ACHN (cell line): ENCODE results near the gene LIN37.

Experiments used
- DNase-seq: peaks from one replicate; pipeline ENCODE4 v3.0.0-alpha.2; 2015
- in situ Hi-C: cut with HindIII; loops from 2 replicates; pipeline ENCODE4 v1.10.0; 2017; ENCODE audit warnings: low sequenced_read_pairs, low pct_ligation_motif_present, low pct_unique_long_range_greater_than_20kb

LIN37 gene, protein sequence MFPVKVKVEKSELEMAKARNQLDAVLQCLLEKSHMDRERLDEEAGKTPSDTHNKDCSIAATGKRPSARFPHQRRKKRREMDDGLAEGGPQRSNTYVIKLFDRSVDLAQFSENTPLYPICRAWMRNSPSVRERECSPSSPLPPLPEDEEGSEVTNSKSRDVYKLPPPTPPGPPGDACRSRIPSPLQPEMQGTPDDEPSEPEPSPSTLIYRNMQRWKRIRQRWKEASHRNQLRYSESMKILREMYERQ

DNA sequence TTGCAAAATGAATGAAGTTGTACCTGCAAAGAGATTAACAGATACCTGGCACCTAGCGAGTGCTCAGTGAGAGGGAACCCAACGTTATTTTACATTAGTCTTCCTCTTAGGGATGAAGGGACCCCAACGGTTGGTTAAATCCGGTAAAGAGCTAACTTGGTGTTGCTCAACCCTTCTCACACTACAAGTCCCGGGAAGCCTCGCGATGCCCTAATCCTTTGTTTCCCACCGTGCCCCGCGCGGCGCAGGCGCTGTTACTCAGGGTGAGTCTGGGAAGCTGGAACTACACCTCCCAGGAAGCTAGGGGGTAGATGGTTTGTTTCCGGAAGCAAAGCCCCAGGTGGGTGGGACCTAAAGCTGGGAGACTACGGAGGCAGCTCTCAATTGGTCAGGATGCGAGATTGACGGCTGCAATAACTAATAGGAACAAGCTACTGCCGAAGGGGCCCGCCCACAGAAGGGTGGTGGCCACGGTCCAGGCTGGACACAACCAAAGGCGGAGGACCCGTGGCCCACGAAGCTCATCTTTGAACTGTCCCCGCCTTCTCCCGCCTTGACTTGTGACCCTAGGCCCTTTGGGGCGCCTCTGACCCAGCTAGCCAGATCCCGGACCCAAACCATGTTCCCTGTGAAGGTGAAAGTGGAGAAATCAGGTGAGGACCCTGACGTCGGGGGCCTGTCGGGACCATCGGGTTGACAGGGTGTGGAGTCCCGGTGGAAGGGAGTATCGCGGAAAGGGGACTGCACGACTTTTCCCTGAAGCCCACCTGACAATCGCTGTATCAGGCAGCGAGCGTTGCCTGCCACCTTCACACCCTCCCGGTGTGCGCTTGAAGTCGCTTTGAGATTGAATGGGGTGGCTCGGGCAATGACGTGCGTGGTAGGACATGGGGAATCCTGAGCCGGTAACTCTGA lies at the start of gene LIN37:
LIN37 (plus strand) TSS at position 471 of the 915 bp plus-strand sequence; CDS start at position 620, 149 bp downstream.
- in situ Hi-C loops, result no loop called here
- DNase-seq, result peak; percentile 98

DNA sequence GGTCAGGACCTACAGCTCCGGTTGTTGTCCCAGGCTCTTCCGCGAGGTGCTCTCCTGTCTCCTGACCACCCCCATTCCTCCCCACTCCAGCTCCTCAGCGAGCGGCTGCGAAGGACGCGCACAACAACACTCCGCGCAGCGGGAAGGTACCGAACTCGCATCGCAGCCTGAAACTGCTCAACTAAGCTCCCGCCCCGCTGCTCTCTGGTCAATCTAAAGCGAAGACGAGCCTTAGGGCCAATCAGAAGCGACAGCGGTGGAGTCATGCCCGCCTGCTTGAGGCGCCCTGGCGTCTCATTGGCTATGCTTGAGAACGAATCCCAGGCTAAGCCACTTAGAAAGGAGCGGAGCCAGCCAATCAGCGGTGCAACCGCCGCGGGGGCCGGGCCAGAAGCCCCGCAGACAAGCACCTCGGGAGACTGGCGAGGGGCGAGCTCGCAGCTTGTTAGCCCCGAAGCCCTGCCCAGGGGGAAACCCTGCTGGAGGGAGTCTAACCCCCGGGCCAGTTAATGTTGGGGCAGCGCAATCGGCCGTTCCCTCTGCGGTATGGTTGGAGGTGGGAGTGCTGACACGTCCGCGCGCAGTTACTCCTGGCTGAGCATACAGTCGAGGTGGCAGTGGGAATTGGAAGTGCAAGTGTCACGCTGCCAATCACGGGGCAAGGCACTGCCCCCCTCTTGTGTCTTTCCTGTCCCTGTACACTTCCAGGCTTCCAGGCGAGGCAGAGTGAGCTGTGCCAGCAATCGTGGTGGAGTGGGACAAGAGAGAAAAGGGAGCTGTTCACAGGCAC lies 46.0 kb upstream of the LIN37 start:
- peak; percentile 97 for DNase-seq
- in situ Hi-C loops, result no loop called here

DNA sequence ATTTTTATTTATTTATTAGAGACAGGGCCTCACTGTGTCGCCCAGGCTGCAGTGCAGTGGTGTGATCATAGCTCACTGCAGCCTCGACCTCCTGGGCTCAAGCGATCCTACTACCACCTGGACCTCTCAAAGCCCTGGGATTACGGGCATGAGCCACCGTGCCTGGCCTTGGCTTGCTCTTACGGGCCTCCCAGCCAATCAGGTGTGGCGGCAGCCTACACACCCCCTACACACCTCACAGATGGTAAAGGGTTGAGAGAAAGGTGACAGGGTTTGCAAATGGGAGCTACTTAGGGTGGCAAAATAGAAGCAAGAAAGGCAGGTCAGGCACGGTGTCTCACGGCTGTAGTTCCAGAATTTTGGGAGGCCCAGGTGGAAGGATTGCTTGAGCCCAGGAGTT lies 45.0 kb upstream of the LIN37 start:
- in situ Hi-C loops, result no loop called here

DNA sequence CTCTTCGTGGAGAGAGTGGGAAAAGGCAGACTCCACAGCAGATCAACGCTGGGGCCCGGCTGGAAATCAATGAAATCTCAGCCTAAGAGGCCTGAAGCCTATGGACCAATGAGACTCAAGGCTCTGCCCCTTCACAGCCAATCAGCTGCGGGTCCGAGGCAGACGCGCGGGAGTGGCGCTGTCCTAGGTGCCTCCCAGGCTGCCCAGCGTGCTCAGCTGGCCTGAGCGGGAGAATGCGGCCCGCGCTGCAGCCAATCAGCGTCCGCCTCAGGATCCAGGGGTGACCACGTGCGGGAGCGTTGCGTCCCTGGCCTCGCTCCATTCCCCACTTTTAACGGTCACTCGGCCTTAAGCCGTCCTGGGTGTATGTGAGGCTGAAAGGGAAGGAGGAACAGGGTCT lies 44.2 kb upstream of the LIN37 start, which contains the start of gene ZBTB32:
ZBTB32 (plus strand) TSS at position 341 of the 400 bp plus-strand sequence. CDS start 10,069 bp downstream, outside the sequence.
- no peak for DNase-seq
- in situ Hi-C loops, result no loop called here

More for the DNA sequence above, 45.0 kb upstream of the LIN37 start:
- no peak for DNase-seq

DNA sequence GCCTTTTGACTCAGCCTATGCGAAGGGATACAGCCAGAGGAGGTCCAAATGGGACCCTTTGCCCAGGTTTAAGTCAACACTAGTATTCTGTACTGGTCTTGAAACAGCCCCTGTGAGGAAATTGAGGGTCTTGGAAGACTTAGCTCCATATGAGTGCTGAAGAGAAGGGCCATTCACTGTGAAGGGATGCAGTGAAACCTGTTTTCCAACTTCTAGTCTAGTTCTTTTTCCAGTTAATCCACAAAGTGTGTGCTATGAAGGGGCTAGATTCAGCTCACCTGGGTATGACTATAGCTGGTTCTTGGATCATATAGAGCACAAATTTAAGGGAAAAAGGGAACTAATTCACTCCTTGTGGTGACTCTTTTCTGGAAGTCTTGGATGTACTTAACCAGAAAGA lies 40.0 kb upstream of the LIN37 start:
- in situ Hi-C loops, result no loop called here
- DNase-seq, result no peak

DNA sequence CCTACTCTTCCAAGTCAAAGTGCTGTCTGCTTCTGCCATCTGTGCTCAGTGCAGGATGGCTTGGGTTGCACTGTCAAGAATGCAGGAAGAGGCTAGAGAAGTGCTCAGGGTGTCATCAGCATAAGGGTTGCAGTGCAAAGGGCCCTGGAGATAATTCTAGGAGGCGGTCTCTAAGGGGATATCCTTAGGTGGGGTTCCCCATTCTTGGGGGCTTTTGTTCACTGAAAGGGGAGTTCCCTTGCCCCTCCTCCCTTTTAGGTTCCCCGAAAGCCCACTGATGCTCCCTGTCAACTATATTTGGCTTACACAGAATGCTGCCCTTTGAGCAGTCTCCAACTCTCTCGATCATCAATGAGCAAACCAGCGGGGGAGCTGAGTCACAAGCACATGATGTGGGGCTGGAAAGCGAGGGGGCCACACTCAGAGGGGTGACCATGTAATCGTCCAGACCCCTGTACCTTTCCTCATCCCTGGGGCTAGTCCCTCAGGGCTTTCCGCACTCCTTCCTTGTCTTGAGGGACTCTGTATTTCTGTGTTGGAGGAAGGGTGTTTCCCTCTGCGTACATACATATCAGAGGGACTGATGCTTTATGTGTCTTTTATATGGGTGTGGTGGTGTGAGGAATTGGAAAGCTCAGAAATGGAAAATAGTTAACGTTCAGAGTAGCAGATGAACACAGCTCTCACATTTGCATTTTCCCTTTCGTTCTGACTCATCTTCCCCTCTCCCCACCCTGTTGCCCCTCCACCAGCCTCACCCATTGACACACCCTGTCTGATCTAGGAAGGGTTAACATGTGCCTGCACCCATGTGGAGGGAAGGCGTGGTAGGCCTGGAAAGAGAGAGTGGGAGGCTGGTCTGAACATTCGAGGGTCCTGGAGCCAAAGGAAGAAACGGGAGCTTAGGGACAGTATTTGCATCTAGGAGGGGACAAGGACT lies 37.3 kb upstream of the LIN37 start:
- in situ Hi-C loops, result no loop called here
- DNase-seq, result no peak

DNA sequence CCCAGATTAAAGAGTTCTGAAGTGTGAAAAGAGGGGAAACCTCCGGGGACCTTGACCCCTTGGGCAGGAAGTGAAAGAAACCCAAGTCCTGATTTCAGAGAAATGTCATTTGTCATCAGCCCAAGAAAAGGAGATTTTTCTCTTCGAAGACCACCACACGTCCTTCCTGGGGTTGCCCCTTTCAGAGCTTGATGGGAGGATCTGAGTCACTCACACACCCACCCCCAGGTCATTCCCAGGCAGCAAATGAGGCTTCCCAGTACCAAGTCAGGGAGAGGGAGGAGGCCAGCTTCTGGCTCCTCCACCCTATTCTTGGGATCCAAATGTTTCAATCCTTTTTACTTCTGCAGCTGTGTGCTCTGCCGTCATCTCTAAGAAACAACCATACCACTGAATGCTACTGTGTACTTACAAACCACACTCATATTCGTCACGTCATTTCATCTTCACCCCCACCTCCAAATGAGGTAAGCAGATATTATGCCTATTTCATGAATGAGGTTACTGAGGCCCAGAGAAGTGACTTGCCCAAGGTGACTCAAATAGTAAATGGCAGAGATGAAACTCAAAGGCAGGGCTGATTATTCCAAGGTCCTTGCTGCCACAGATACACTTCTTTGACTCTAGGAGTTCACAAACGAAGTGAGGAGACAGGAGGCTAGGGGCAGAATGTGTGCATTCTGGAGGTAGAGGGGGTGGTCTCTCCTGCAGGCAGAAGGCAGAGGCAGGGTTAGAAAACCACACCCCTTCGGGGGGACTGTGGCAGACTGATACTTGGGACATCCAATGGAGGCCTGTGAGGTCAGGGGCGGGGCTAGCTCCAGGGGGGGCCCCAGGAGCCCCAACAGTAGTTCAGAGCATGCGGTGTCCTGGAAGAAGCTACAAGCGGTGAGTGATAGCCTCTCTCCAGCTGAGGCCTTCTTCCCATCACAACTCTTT lies 35.5 kb upstream of the LIN37 start:
- DNase-seq, result no peak
- in situ Hi-C loops, result no loop called here

DNA sequence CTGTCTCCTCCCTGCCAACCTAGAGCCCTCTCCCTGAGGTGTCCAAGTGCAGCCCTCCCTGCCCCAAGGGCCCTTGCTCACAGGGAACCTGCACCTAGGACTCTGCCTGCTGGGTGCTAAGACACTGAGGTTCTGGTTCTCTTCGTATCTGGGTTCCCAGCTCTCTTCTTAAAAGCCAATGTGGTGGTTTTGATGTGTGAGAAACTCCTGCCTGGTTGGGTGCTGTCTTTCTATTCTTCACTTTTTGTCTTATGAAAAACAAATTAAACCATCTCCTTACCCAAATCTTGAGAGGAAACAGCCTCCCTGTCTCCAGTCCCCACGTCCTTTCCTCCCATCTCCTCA lies 34.9 kb upstream of the LIN37 start:
- in situ Hi-C loops, result no loop called here

DNA sequence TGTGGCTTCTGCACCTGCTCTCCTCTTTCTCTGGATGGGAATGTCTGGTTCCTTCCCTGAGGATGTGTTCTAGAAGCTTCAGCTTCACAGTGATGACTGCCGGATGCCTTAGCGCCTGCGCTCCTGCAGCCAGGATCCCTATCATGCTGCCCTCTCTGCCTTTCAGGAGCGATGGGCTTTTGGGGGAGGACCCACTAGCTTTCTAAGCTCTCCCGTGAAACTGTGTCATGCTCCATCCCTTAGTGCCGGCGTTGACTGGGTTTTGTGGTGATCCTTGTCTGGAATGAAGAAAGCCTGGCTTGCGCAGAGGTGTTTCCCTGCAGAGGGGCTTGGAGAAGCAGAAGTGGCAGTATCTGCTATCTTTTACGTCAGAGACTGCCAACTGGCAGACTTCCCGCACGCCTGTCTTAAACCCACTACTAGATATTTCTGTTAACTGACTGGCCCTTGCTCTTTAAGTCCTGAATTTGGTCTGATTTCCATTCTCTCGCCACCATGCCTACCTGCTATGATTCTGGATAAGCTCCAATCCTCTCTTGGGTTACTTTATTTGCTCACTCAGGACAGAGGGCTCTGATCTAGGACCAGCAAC lies 34.4 kb upstream of the LIN37 start:
- no peak for DNase-seq
- in situ Hi-C loops, result no loop called here

More for the DNA sequence above, 34.9 kb upstream of the LIN37 start:
- DNase-seq, result no peak

DNA sequence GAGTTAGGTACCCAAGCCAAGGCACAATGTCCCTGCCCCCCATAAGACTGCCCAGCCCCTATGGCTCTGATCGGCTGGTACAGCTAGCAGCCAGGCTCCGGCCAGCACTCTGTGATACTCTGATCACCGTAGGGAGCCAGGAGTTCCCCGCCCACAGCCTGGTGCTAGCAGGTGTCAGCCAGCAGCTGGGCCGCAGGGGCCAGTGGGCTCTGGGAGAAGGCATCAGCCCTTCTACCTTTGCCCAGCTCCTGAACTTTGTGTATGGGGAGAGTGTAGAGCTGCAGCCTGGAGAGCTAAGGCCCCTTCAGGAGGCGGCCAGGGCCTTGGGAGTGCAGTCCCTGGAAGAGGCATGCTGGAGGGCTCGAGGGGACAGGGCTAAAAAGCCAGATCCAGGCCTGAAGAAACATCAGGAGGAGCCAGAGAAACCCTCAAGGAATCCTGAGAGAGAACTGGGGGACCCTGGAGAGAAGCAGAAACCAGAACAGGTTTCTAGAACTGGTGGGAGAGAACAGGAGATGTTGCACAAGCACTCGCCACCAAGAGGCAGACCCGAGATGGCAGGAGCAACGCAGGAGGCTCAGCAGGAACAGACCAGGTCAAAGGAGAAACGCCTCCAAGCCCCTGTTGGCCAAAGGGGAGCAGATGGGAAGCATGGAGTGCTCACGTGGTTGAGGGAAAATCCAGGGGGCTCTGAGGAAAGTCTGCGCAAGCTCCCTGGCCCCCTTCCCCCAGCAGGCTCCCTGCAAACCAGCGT lies 33.6 kb upstream of the LIN37 start:
- in situ Hi-C loops, result no loop called here

DNA sequence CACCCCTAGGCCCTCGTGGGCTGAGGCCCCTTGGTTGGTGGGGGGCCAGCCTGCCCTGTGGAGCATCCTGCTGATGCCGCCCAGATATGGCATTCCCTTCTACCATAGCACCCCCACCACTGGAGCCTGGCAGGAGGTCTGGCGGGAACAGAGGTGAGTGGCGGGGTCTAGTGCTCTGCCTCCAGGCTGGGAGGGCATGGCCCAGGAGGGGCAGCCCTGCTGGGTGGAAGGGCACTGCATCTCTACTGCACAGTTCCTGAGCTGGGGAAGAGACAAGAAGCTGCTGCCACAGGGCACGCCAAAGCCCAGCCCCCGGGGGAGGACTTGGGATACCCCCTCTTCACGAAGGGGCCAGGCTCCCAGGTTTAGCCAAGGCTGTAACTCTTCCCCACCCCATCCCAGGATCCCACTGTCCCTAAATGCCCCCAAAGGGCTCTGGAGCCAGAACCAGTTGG lies 33.0 kb upstream of the LIN37 start:
- DNase-seq, result no peak
- in situ Hi-C loops, result no loop called here

More for the DNA sequence above, 33.6 kb upstream of the LIN37 start:
- no peak for DNase-seq

DNA sequence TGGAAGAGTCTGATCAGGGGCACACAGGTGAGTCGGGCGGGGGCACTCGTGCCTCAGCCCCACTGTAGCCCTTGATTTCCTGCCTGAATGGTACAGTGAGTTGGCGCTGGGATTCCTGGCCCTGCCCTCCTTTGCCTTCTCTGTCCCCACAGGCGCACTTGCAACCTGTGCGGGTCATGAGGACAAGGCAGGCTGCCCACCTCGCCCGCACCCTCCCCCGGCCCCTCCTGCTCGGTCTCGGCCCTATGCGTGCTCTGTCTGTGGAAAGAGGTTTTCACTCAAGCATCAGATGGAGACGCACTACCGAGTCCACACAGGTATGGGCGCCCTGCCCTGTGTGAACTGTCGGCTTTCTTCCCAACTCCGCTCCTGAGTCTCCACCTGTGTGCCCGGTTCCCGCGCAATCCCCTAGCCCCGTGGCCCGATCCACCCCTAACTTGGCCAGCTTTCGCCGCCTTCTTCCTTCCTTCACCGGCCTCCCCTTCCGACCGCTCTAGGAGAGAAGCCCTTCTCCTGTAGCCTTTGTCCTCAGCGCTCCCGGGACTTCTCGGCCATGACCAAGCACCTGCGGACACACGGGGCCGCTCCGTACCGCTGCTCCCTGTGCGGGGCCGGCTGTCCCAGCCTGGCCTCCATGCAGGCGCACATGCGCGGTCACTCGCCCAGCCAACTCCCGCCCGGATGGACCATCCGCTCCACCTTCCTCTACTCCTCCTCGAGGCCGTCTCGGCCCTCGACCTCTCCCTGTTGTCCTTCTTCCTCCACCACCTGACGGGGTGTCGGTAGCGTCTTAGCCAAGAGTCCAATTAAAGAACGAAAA lies 32.2 kb upstream of the LIN37 start:
- DNase-seq, result no peak
- in situ Hi-C loops, result no loop called here

DNA sequence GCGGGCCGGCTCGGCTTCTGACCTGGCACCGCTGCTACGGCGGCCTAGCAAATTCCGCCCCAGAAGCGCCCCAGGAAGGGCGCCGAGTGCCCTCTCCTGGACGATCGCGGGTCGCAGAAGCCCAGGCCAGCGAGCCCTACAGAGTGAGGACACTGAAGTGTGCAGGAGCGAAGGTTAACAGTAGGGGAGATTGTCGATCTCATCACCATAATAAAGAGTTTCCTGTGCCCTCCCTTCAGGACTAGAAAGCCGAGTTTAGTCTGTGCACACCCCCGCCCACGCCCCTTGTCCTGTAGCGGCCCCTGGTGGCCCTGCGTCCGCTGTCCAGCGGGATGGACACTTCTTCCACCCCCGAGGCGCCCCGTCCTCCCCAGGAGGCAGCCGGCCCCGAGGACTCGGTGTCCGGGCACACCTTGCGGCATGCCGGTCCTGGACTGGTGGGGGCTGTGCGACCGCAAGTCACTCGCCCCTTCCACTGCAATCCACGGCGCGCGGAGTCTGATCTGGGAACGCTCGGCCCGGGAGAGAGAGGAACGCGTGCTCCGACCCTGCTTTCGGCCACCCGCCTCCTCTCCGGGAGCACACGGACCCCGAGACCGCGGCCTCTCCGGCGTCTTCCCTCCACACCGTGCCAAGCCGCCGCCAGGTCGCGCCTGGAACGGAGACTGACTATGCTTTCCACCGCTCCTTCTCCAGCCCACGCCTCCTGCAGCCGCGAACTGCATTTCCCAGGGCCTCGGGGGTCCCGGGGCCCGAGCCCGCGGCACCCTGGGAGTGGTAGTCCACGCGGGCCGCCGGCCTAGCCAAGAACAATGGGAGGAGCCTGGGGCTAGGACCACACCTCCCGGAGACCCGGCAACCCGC lies 31.3 kb upstream of the LIN37 start:
- in situ Hi-C loops, result no loop called here
- DNase-seq, result peak; percentile 83

DNA sequence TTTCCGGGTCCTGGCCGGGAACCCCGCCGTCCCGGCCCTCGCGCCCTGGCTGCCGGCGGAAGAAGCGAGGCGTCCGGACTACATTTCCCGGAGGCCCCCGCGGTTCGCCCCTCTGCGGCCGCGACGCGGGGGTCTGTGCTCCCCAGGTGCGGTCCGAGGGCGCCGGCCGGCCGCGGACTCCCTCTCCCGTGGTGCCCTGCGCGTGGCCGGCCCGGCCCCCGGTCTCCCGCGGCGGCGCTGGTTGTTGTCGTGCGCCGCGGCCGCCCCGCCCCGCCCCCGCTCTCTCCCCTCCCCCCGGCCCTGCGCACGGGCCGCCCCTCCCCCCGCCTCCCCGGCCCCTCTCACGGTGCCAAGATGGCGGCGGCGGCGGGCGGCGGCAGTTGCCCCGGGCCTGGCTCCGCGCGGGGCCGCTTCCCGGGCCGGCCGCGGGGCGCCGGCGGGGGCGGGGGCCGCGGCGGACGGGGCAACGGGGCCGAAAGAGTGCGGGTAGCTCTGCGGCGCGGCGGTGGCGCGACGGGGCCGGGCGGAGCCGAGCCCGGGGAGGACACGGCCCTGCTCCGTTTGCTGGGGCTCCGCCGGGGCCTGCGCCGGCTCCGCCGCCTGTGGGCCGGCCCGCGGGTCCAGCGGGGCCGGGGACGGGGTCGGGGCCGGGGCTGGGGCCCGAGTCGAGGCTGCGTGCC lies 30.6 kb upstream of the LIN37 start, which contains the start of gene KMT2B:
KMT2B (plus strand) TSS at position 339 of the 680 bp plus-strand sequence; CDS start at position 355, 16 bp downstream.
- DNase-seq, result peak; percentile 90
- in situ Hi-C loops, result no loop called here
